Gastroesophageal sphincter (tissue), 3 donors: ENCODE results near the gene EBLN2.

Experiments used
- EP300 ChIP-seq: sonication (generic); formaldehyde crosslinking; IDR thresholded peaks from one replicate; pipeline ENCODE4 v1.6.1; 2017; ENCODE audit warnings: antibody characterized with exemption, mild to moderate bottlenecking
- POLR2A ChIP-seq, 2 donors: fragments of 450-650 bp; IDR thresholded peaks; one replicate each; pipeline ENCODE4 v1.6.1; 2017; ENCODE audit warnings: antibody characterized with exemption in 2 of 2, mild to moderate bottlenecking in 2 of 2, moderate library complexity in 1 of 2
- POLR2AphosphoS5 ChIP-seq: sonication (generic); formaldehyde crosslinking; IDR thresholded peaks from one replicate; pipeline ENCODE4 v1.6.1; 2017; ENCODE audit warnings: antibody characterized with exemption
- TF ChIP-seq, protein P1 (sequence below), 4 experiments: fragments of 200-600 bp in 2 of 4; fragments of 450-650 bp in 2 of 4; sonication (generic) in 1 of 4; IDR thresholded peaks; one replicate each; pipeline ENCODE4 v1.5.1; 2017 to 2019; ENCODE audit warnings: antibody characterized with exemption in 4 of 4, mild to moderate bottlenecking in 2 of 4, moderate library complexity in 2 of 4

DNA sequence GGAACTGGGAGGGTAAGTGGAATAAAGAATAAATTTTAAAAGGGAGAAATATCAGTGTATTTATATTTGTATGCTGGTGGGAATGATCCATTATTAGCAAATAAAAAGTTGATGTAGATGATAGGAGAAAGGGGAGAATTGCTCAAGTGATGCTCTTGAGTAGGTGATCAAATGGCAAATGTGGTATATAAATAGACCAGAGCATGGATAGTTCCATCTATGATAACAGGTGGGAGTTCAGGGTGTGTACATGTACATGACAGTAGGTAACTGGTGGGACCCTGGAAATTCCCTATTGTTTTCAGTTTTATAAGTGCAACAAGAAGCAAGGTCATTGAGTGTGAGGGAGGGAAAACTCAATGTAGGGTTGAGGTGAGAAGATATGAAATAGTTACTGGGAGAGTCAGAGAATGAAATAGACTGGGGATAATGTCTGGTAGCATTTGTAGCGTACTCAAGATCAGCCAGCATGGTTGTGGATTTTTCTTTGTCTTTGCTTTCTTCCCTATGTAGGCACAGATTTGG is 31.3 kb upstream of the EBLN2 start:
- TF ChIP-seq, protein P1, sequence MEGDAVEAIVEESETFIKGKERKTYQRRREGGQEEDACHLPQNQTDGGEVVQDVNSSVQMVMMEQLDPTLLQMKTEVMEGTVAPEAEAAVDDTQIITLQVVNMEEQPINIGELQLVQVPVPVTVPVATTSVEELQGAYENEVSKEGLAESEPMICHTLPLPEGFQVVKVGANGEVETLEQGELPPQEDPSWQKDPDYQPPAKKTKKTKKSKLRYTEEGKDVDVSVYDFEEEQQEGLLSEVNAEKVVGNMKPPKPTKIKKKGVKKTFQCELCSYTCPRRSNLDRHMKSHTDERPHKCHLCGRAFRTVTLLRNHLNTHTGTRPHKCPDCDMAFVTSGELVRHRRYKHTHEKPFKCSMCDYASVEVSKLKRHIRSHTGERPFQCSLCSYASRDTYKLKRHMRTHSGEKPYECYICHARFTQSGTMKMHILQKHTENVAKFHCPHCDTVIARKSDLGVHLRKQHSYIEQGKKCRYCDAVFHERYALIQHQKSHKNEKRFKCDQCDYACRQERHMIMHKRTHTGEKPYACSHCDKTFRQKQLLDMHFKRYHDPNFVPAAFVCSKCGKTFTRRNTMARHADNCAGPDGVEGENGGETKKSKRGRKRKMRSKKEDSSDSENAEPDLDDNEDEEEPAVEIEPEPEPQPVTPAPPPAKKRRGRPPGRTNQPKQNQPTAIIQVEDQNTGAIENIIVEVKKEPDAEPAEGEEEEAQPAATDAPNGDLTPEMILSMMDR (IDR thresholded peaks at IDR 0.05) = no peak
- TF ChIP-seq EP300 (no peak), POLR2A (IDR thresholded peaks at IDR 0.05) (no peak), POLR2AphosphoS5 (no peak)
